ENCODE data around the gene PCMTD2. TPM values are rescaled to one million over a fixed set of nuclear protein-coding genes. Genes with fewer than 3 reads are reported as not detected.

Gene PCMTD2
- total RNA-seq, 2 experiments from 2014 or later = 47.0 to 51.7 TPM

DNA sequence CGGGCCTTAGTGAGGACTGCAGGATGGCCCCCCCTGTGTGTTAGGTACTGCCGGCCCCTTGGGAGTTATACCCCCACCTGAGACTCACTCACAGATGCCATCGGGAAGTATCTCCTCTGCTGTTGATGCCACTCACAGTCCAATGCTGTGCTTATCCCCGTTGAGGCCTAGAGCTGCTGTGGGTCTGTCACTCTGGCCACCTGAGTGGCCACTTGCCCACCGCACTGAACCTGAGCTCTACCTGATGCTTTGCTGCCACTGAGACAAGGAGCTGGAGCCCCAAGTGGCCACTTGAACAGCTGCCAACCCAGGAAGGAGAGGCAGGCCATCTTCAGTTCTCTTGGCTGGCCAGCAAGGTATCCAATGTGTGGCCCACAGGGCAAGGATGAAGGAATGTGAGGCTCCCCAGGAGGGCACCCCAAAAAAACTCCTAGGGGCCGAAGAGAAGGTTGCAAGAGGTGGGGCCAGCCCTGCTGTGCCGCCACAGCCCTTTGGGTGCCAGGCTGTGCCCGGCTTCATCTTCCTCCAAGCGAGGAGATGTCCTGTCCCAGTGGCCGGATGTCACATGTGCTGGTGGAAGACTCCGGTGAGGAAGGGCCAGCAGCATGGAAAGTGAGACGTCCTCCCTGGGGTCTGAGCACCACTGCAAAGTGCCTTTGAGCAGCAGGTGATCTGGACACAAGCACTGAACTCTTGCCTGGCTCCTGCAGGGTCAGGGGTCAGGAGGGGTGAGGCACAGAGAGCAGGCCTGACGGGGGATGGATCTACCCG lies 29.5 kb upstream of the PCMTD2 start:
- no TSS peak for BruUV-seq (replicated peaks)
- H3K4me1 ChIP-seq (ENCODE audit: insufficient read depth, low read length, poor library complexity, severe bottlenecking) = peaks cover 4% of the 10 kb centered on the region
- no peak overlapping the region for H2AFZ ChIP-seq (ENCODE audit: low read length)
- no peak overlapping the region for H3K27ac ChIP-seq (ENCODE audit: low read depth, low read length, poor library complexity, severe bottlenecking)
- no peak for DNase-seq (ENCODE audit: low spot score)
- no peak overlapping the region for H3K4me3 ChIP-seq (ENCODE audit: low read depth, low read length, poor library complexity, severe bottlenecking)
- no peaks in the 10 kb centered on the region for H4K20me1 ChIP-seq (ENCODE audit: insufficient read depth, low read length)
- no peaks in the 10 kb centered on the region for H3K79me2 ChIP-seq (ENCODE audit: insufficient read depth, low read depth, low read length)
- H3K9me2 ChIP-seq (ENCODE audit: insufficient read depth, low read length) = no peaks in the 10 kb centered on the region
- no peak for TF ChIP-seq EZH2phosphoT487 (IDR thresholded peaks at IDR 0.05; ENCODE audit: borderline replicate concordance, low read depth, low read length)
- TF ChIP-seq, protein P1, sequence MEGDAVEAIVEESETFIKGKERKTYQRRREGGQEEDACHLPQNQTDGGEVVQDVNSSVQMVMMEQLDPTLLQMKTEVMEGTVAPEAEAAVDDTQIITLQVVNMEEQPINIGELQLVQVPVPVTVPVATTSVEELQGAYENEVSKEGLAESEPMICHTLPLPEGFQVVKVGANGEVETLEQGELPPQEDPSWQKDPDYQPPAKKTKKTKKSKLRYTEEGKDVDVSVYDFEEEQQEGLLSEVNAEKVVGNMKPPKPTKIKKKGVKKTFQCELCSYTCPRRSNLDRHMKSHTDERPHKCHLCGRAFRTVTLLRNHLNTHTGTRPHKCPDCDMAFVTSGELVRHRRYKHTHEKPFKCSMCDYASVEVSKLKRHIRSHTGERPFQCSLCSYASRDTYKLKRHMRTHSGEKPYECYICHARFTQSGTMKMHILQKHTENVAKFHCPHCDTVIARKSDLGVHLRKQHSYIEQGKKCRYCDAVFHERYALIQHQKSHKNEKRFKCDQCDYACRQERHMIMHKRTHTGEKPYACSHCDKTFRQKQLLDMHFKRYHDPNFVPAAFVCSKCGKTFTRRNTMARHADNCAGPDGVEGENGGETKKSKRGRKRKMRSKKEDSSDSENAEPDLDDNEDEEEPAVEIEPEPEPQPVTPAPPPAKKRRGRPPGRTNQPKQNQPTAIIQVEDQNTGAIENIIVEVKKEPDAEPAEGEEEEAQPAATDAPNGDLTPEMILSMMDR (conservative IDR thresholded peaks at IDR 0.05; ENCODE audit: low read length) = no peak
- POLR2A ChIA-PET = no interaction called here
- no peak overlapping the region for H3K4me2 ChIP-seq (ENCODE audit: low read length)
- H3K36me3 ChIP-seq (ENCODE audit: insufficient read depth, low read length) = no peaks in the 10 kb centered on the region
- intact Hi-C loops (cut with micrococcal nuclease; ENCODE audit: unreplicated experiment) = no loop called here
- H3K9me3 ChIP-seq (ENCODE audit: low read length) = no peaks in the 10 kb centered on the region
- CTCF ChIA-PET (ENCODE audit: unreplicated experiment) = no interaction called here

DNA sequence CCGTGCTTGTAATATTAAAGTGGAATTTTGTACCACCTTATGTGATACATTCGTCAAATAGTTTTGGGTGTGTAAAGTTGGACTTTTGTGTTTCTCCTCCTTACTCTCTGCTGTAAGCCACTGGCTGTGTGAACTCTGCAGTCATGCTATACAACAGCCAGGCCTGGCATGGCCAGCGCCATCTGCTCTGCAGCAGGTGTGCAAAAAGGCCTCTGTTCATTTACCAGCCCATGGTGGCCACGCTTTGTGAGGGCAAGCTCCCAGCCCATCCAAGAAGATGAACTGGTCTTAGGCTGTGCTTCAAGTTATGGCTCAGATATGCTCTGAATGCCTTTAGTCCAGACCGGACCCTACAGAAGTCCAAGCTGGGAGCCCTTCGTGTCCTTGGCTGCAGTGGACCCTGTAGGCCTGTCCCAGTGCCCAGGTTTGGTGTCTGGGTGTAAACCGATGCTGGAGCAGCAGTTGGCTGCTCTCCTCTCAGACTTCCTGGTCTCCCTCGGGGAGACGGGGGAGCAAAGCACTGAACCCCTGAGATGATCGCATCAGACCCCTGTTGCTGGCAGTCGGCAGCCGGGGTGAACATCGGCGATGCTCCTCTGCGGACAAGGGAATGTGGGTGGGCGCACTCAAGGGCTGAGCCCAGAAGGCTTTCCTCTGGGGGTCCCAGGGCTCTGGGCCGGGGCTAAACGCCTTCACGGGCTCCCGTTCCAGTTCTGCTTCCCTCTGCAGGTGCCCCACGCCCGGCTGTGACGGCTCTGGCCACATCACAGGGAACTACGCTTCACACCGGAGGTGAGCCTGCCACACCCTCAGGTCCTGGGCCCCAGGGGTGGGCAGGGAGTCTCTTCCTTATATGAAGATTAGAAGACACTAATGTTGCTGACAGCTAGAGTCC lies 28.6 kb upstream of the PCMTD2 start:
- H3K4me3 ChIP-seq (ENCODE audit: low read depth, low read length, poor library complexity, severe bottlenecking) = no peak overlapping the region
- no TSS peak for BruUV-seq (replicated peaks)

More for the DNA sequence above, 28.6 kb upstream of the PCMTD2 start:
- Histone ChIP-seq H3K4me2 (ENCODE audit: low read length) (no peak overlapping the region), H3K27ac (ENCODE audit: low read depth, low read length, poor library complexity, severe bottlenecking) (no peak overlapping the region), H3K4me1 (ENCODE audit: insufficient read depth, low read length, poor library complexity, severe bottlenecking) (peaks cover 4% of the 10 kb centered on the region), H3K9me3 (ENCODE audit: low read length) (no peaks in the 10 kb centered on the region), H3K79me2 (ENCODE audit: insufficient read depth, low read depth, low read length) (no peaks in the 10 kb centered on the region), H2AFZ (ENCODE audit: low read length) (no peak overlapping the region), H3K36me3 (ENCODE audit: insufficient read depth, low read length) (no peaks in the 10 kb centered on the region), H3K9me2 (ENCODE audit: insufficient read depth, low read length) (no peaks in the 10 kb centered on the region), H4K20me1 (ENCODE audit: insufficient read depth, low read length) (no peaks in the 10 kb centered on the region)
- TF ChIP-seq EZH2phosphoT487 (IDR thresholded peaks at IDR 0.05; ENCODE audit: borderline replicate concordance, low read depth, low read length) = no peak
- TF ChIP-seq, protein P1 (conservative IDR thresholded peaks at IDR 0.05; ENCODE audit: low read length) = no peak
- intact Hi-C loops (cut with micrococcal nuclease; ENCODE audit: unreplicated experiment) = no loop called here
- POLR2A ChIA-PET = no interaction called here
- CTCF ChIA-PET (ENCODE audit: unreplicated experiment) = no interaction called here
- no peak for DNase-seq (ENCODE audit: low spot score)

All from OCI-LY7 (cell line).